ENCODE measurements around the gene SLC1A6. TPM values are rescaled to one million over a fixed set of nuclear protein-coding genes. Genes with fewer than 3 reads are reported as not detected.
"Not testable (repeated sequence)": the region's sequence is repeated elsewhere in the genome, so short reads cannot be mapped to it uniquely, and the experiment has no call there.

SLC1A6 gene
- total and polyA plus RNA-seq, 12 donors: not detected

GRCh38 chr19:14950421-14950820, 29.2 kb downstream of the SLC1A6 start:
- 88 to 94% methylated on average over 1 of the region's 1 CpG for WGBS, 2 donors
- DNase-seq: no peak
- intact Hi-C loops (cut with DNase I): no loop called here
- Histone ChIP-seq H3K4me1 (no peaks in the 10 kb centered on the region), H3K4me3 (no peak overlapping the region), H3K27me3 (peaks cover 0 to 38% (median 9%) of the 10 kb centered on the region in 7 donors), H3K9me3 (no peaks in the 10 kb centered on the region), H3K27ac (no peak overlapping the region), H3K36me3 (no peaks in the 10 kb centered on the region)
- TF ChIP-seq CTCF (IDR thresholded peaks at IDR 0.05): no peak
- no peak for ATAC-seq

GRCh38 chr19:14949876-14950275, 29.8 kb downstream of the SLC1A6 start:
- no peak overlapping the region for H3K27ac ChIP-seq
- no peak for TF ChIP-seq CTCF (IDR thresholded peaks at IDR 0.05)
- no peaks in the 10 kb centered on the region for H3K9me3 ChIP-seq
- no peak overlapping the region for H3K4me3 ChIP-seq
- peaks cover 0 to 38% (median 9%) of the 10 kb centered on the region in 7 donors for H3K27me3 ChIP-seq
- H3K4me1 ChIP-seq: no peaks in the 10 kb centered on the region
- DNase-seq (no peak), ATAC-seq (no peak)
- 64 to 67% methylated on average over 8 of the region's 8 CpGs for WGBS, 2 donors
- H3K36me3 ChIP-seq: no peaks in the 10 kb centered on the region
- intact Hi-C loops (cut with DNase I): no loop called here

GRCh38 chr19:14949413-14949812, 30.3 kb downstream of the SLC1A6 start:
- H3K4me1 ChIP-seq; ATAC-seq; H3K4me3 ChIP-seq; H3K36me3 ChIP-seq; H3K27ac ChIP-seq; intact Hi-C loops (cut with DNase I); H3K9me3 ChIP-seq; DNase-seq: not testable (repeated sequence)
- 80 to 90% methylated on average over 10 of the region's 10 CpGs for WGBS, 2 donors
- peaks cover 0 to 33% (median 9%) of the 10 kb centered on the region in 7 donors for H3K27me3 ChIP-seq

- ATAC-seq (no peak), DNase-seq (no peak)
- H3K27me3 ChIP-seq: peaks cover 0 to 4% (median 0%) of the 10 kb centered on the region in 7 donors
- intact Hi-C loops (cut with DNase I): no loop called here
- H3K27ac ChIP-seq: no peak overlapping the region
- no peaks in the 10 kb centered on the region for H3K9me3 ChIP-seq
- WGBS, 2 donors: 63 to 87% methylated on average over 1 of the region's 1 CpG
- no peaks in the 10 kb centered on the region for H3K4me1 ChIP-seq
- no peaks in the 10 kb centered on the region for H3K36me3 ChIP-seq
- TF ChIP-seq CTCF (IDR thresholded peaks at IDR 0.05): no peak
- H3K4me3 ChIP-seq: no peak overlapping the region
These were observed 35.2 kb downstream of the SLC1A6 start for GRCh38 chr19:14944456-14944855.

GRCh38 chr19:14943601-14944000, 36.1 kb downstream of the SLC1A6 start:
- 55 to 63% methylated on average over 4 of the region's 4 CpGs for WGBS, 2 donors
- Histone ChIP-seq H3K36me3 (no peaks in the 10 kb centered on the region), H3K27ac (no peak overlapping the region), H3K4me3 (no peak overlapping the region), H3K9me3 (no peaks in the 10 kb centered on the region), H3K27me3 (peaks cover 0 to 4% (median 0%) of the 10 kb centered on the region in 7 donors), H3K4me1 (no peaks in the 10 kb centered on the region)
- intact Hi-C loops (cut with DNase I): no loop called here
- ATAC-seq (no peak), DNase-seq (no peak)
- TF ChIP-seq CTCF (IDR thresholded peaks at IDR 0.05): no peak

Data from heart right ventricle (tissue), 16 donors.